Measurements from ENCODE around the gene NKTR.

GRCh38 chr3:42674146-42674545, 73.7 kb downstream of the NKTR start:
- TF ChIP-seq, protein P1, sequence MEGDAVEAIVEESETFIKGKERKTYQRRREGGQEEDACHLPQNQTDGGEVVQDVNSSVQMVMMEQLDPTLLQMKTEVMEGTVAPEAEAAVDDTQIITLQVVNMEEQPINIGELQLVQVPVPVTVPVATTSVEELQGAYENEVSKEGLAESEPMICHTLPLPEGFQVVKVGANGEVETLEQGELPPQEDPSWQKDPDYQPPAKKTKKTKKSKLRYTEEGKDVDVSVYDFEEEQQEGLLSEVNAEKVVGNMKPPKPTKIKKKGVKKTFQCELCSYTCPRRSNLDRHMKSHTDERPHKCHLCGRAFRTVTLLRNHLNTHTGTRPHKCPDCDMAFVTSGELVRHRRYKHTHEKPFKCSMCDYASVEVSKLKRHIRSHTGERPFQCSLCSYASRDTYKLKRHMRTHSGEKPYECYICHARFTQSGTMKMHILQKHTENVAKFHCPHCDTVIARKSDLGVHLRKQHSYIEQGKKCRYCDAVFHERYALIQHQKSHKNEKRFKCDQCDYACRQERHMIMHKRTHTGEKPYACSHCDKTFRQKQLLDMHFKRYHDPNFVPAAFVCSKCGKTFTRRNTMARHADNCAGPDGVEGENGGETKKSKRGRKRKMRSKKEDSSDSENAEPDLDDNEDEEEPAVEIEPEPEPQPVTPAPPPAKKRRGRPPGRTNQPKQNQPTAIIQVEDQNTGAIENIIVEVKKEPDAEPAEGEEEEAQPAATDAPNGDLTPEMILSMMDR (IDR thresholded peaks at IDR 0.05), result no peak
- TF ChIP-seq POLR2A (IDR thresholded peaks at IDR 0.05), result no peak

Measured in right lobe of liver (tissue), 4 donors.